ENCODE measurements around the gene PLEKHA3.
"Not testable (repeated sequence)": the region's sequence is repeated elsewhere in the genome, so short reads cannot be mapped to it uniquely, and the experiment has no call there.

PLEKHA3 gene

DNA sequence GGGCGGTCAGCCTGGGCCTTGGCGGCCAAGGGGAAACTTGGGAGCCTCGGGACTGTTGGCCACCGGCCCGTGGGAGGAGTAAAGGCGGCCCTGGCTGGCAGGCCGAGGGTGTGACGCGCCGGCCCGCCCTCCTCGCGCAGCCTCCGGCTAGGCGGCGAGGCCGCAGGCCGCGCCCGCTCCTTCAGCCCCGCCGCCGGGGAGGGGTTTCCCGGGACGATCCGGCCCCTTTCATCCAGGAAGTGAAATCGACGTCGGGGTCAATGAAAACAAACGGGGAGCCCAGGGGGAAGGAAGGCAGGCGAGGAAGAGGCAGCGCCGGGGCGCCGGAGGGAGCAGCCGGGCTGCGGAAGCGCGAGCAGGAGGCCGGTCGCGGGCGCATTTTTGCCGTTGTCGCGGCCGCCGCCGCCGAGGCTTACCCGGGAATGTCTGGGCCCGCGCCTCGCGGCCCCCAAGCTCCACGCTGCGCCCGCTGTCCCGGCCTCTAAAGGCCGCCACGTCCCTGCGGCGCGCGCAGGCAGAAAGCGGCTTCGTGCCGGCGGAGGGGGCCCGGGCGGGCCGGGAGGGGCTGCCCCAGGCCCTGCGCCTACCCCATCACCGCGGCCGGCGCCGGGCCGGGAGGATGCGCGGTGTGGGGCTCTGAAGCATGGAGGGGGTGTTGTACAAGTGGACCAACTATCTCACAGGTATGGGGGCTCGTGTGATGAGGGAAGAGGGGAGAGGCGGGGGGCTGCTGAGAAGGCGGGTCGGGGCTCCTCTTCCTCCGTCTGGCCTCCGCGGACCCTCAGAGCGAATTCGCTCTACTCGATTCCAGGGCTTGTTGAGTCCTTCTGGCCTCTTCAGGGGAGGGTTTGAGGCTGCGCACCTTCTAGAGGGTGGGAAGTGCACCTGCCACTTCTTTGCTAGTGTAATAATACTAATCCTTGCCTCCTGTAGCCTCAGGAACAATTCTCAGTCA lies at the start of gene PLEKHA3:
TSS of gene PLEKHA3 (plus strand) at position 231 of the 955 bp plus-strand sequence. CDS start at position 644, 413 bp downstream.
- DNase-seq (ENCODE audit: low spot score), result peak; percentile 91

DNA sequence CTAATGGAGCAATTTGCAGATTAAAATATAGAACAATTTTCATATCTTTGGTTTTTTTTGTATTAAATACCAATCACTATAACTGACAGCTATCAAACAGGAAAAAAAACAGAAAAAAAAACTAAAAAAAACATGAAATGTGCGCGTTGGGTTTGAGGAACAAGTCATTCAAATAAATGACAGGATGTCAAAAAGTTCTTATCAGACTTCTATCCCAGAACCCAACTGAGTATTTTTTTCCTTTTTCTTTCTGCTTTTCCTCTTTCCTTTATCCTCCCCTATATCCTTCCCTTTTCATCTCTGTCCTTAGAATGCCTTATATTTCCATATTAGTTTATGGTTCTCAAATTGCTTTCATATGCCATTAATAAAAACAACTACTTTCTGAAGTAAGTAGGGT lies 43.6 kb upstream of the PLEKHA3 start:
- no peak for DNase-seq (ENCODE audit: low spot score)

DNA sequence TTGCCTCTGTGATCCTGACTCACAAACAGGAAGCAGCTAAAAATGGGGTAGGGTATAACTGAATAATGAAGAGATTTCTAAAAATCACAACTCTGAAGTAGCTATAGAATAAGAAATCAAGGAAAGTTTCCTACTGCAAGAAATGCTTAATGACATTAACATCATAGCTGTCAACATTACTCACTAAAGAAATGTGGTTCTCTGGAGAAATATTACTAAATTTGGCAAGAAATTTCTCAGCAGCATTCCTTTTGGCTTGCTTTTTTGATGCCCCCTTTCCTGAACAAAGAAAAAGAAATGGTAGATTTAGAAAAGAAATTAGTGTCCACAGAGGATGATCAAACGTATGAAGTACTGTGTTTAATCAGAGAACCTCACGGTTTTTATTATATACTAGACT lies 38.8 kb upstream of the PLEKHA3 start:
- DNase-seq (ENCODE audit: low spot score), result no peak

DNA sequence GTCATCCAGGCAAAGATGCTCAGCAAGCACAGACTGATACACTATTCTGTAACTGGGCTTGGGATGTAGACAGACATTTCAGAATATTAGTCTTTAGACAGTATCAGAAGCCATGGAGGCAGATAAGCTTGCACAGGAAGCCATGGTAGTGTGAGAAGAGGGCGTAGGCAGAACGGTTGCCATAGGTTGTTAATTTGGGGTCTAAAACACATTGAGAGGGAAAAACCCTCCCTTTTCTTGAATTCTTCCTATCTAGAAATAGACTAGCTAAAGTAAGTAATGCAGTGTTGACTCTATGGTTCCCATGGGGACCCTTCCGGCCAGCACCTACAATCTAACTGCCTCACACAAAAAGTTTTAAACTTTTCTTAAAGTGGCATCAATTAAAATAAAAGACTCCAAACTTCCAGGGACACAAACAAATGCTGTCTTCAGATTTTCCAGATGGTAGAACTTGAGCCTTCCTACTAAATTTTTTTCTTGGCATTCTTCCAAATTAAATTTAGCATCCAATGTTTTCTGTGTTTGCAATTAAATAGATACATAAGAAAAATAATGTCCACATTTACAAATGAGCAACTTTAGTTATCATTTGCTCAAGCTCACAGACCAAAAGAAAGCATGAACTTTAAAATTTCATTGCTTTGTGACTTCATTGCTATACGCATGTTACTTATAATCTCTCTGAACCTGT lies 31.1 kb upstream of the PLEKHA3 start:
- no peak for DNase-seq (ENCODE audit: low spot score)

DNA sequence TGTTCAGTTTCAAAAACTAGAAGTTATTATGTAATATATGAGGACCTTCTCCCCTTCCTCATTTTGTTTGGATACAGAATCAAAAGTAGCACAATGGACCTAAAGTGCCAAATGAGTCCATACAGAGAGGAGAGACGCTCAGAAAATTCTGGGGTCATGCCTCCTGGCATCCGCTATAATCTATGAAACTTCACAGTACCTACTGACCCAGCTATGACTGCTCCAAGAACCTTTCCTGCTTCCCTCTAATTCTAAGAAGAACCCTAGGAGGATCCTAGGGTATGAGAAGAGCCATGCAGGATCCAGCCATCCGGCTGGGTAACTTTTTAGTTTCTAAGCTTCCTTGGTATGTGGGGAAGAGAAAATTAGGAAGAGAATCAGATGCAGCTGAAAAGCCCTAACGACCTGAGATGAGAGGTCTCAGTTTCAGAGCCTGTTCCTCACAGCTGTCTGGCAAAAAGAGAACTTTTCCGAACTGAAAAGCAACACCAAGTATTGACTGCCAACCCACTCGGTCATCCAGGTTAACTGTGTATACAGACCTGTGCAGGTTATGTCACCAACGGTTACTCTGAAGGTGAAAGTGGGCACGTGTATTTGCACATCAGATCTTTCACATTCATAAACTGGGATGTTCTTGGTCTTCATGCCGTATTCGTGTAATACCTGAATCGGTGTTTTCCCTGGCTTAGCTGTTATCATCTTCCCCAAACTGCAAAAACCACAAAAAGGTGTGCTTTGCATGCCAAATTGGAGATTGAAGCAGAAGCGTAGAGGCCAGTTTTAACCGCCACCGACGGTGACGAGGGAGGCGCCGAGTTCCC lies 30.3 kb upstream of the PLEKHA3 start:
- no peak for DNase-seq (ENCODE audit: low spot score)

DNA sequence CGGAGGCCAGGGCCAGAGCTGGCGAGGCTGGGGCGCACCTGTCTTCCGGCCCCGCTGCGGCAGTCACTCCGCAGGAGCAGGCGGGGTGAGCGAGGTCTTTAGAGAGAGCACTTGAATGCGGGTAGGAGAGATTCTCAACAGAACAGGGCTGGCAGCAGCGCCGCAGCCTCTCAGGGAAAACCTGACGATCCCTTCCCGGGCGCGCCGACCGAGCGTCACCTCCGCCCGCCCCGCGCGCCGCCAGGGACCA lies 29.8 kb upstream of the PLEKHA3 start:
- peak; percentile 73 for DNase-seq (ENCODE audit: low spot score)

DNA sequence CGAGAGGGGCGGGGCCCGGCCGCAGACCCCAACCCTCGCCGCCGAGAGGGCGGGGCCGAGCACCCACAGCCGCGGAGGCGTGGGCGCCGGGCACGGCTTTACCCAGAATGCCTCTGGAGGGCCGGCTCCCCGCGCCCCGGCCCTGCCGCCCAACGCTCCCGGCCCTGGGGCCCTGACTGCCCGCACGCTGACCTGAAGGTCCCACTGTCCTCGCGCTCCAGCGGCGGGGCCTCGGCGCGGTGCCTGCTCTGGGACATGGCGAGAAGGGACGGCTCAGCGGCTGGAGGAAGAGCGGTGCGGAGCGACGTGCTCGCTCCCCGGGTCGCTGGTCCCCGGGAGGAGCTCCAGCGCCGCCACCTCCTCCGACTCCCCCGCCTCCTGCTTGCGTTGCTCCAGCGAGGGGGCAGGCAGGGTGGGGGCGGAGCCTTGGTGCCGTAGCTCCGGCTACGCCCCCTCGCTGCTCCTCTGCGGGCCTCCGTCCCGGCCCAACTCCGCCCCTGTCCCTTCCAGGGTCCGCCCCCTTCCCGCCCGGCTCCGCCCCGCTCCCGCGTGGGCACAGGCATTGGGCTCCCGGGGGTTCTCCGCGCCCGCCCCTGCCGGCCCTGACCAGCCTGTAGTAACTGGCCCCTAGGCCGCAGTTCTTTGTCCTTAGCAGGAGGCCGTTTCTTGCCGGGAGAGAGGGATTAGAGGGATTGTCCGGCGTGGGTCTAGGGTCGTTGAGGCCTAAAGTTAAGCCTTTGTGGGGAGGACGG lies 29.3 kb upstream of the PLEKHA3 start, which contains the start of the genes PJVK and PRKRA:
TSS of gene PJVK (plus strand) at position 605 of the 752 bp plus-strand sequence. CDS start 2,032 bp downstream, outside the sequence.
TSS of gene PRKRA (minus strand) at position 402 of the 752 bp plus-strand sequence. CDS start at position 257, 145 bp downstream.
- peak; percentile 83 for DNase-seq (ENCODE audit: low spot score)

DNA sequence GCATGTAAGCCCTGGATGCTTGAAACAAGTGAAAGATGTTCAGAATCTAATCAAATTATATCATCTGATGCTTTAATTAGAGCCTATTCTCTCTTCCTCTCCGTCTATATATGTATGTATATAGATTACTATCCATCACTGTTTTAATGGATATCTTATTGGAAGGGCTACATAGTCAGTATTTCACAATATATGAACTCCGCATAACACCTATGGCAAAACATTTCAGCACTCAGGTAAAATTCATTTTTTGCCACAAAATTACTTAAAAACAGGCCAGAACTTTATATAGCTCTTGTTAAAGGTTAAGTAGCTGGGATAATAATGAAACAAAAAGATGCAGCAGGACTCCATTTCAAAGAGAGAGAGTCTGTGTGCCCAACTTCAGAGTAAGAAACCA lies 27.9 kb upstream of the PLEKHA3 start:
- DNase-seq (ENCODE audit: low spot score), result no peak

DNA sequence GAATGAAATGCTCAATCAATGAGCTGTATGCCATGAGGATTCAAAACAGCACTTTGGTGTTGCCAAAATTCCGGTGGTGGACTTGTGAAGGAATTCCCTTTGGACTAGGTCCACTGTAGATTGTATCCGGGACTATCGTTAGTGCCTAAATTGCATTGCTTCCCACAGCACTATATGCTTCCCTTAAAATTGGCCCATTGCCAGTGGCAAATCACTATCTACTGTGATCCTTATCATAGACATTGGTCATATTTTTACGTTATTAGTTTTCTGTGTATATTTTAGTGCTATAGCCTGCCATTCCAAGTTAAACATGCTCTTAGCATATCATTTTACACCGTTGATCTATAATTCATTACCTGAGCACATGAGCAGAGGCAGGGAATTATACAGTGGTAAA lies 27.4 kb upstream of the PLEKHA3 start:
- DNase-seq (ENCODE audit: low spot score), result no peak

DNA sequence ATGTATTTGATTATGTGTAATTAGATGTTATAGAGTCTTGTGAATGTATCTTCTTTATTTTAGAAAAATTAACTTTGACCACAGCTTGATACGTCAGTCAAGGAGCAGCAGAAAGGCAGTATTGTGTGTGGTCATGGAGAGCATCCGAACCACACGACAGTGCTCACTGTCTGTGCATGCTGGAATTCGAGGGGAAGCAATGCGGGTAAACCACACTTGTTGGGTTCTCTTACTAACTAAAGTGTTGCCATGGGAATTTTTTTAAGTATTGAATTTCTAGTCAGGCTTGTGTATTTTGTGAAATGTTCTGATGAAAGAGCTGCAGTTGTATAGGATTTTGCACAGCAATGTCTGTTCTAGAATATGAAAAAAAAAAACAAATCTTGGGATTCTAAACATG lies 24.3 kb upstream of the PLEKHA3 start:
- no peak for DNase-seq (ENCODE audit: low spot score)

DNA sequence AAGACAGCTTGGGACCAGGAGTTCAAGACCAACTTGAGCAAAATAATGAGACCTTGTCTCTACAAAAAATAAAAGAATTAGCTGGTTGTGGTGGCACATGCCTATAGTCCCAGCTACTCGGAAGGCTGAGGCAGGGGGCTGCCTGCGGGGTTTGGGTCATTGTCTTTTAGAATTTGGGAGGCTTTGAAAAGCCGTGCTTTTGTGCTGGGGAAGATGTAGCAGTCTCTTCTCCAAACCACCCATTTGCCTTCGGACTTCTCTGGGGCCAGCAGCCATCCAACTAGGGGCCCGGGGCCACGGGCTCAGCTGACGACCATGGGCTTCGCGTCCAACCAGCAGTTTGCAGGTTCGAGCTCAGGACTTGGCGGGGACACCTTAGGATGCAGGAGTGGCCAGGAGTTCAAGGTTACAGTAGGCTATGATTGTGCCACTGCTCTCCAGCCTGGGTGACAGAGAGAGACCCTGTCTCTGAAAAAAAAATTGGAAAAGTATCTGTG lies 22.8 kb upstream of the PLEKHA3 start:
- no peak for DNase-seq (ENCODE audit: low spot score)

DNA sequence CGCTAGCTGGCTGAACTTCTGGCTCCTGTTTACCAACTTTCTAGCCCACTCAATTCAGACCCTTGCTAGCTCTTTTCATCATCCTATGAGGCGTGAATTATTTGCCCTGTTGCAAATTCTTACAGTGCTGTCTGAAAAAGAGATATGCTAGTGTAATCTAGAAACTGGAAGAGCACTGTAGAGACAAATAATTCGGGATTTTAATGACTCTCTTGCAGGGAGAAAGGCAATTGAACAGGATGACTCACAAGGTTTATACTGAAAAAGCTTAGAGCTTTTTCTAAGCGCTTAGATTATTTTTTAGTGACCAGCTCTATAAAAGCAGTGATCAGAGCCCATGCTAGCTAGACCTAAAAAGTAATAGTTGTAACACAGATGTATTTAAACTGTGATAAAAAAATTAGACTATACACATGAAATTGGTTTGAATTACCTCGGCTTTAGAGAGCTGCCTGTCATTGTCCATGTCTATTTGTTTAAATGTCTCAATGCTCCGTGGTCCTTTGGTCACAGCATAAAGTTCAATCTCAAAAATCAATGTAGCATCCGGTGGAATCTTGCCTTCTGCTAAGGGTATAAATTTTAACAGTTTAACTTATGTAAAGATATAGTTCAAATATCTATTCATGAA lies 10.9 kb upstream of the PLEKHA3 start:
- no peak for DNase-seq (ENCODE audit: low spot score)

DNA sequence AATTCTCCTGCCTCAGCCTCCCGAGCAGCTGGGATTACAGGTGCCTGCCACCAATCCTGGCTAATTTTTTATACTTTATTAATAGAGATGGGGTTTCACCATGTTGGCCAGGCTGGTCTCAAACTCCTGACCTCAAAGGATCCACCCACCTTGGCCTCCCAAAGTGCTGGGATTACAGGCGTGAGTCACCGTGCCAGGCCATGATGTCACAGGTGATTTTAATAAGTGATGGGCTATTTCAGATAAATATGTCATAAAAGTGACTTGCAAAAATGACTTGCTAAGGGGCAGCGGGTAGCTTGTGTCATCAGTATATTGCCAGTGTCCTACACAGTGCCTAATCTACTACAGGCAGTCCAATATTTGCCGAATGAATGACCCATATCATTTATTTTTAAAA lies 8.9 kb upstream of the PLEKHA3 start:
- not testable (repeated sequence) for DNase-seq (ENCODE audit: low spot score)

DNA sequence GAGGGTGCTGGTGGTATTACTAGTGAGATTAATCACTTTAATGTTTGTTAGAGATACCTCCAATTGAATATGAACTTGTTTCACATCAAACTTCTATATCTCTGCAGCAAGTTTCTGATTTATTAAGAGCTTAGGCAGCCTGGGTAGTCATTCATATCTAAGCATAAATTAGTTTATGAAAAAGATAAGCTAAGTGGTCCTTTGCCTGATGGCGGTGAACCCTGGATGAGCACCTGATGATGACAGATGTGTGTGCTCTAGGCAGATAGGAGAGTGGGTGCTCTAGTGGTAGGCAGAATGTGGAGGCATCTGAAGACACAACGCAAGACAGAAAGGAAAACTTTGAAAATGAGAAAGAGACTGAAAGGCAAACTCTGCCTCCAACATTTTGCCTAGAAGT lies 6.9 kb upstream of the PLEKHA3 start:
- no peak for DNase-seq (ENCODE audit: low spot score)

DNA sequence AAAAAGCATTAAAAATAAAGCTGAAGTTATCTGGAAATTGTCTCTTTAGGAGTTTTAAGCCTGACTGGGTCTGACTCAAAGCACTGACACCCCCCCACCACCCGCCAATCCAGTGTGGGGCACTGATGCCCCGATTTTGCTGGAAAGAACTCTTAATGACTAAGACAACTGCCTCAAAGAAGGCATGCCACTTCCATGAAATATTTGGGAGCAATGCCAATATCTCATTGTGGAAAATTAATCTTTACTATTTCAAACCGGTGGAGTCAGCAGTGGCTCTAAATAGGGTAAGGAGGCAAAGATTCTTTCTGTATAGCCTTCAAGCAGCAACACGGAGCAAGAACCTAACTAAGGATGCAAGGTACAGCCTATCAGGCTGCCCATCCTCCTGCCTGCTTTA lies 6.3 kb upstream of the PLEKHA3 start:
- no peak for DNase-seq (ENCODE audit: low spot score)

DNA sequence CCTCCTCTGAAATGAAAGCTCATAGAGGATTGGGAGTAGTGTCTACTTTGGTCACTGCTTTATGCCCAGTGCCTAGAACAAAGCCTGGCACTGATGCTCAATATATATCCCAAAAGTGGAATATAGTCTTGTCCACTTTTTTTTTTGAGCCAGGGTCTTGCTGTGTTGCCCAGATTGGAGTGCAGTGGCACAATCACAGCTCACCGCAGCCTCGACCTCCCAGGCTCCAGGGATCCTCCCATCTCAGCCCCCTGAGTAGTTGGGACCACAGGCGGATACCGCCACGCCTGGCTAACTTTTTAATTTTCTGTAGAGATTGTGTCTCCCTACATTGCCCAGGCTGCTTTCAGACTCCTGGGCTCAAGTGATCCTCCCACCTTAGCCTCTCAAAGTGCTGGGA lies 5.7 kb upstream of the PLEKHA3 start:
- no peak for DNase-seq (ENCODE audit: low spot score)

DNA sequence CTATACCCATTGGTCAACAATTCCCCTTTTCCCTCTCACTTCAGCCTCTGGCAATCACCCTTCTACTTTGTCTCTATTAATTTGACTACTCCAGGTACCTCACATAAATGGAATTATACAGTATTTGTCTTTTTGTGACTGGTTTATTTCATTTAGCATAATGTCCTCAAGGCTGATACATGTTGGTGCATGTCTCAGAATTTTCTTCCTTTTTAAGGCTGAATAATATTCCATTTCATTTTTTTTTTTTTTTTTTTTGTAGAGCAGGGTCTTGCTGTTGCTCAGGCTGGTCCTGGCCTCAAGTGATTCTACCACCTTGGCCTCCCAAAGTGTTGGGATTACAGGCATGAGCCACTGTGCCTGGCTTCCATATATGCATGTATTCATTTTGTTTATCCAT lies 3.8 kb upstream of the PLEKHA3 start:
- no peak for DNase-seq (ENCODE audit: low spot score)

DNA sequence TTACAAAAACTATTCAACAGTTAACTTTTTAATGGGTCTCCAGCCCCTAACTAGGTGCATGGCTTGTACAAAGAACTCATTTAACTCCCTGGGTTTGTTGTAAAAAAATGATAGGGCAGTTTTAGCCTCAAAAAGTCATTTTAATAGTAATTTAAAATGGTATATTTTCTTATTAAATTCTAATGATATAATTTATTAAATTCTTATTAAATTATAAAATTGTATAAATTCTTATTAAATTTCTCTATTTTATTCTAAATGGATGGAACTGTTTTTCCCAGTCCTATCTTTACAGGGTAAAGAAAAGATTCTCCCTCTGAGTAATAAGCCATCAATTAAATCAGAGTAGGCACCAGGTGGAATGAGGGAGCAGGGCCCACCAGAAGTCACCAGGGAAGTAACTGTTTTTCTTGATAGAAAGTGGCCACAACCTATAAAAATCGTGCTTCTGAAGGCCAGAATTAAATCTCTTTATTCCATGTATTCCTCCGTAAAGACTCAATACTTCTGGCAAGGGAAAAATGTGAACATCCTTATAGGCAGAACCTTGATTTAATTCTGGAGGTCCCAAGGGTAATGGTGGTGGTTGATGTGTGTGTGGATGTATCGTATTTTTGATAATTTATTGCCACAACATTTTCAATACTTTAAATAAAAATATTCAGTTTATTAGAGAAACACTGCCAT lies 2.7 kb upstream of the PLEKHA3 start:
- no peak for DNase-seq (ENCODE audit: low spot score)

DNA sequence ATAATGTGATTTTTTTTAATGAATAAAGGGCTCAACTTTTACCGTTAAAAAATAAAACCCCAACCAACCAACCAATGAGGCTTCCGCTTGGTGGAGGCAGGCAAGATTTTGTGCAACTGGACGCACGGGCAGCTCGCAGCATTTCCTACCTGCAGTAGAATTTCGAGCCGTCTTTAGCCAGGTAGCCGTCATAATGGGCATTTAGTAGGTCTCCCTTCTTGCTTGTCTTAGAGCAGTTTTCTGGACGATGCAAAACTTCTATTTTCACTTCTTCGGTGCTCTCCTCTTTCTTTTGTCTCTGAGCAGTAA lies 2.2 kb upstream of the PLEKHA3 start:
- DNase-seq (ENCODE audit: low spot score), result no peak

DNA sequence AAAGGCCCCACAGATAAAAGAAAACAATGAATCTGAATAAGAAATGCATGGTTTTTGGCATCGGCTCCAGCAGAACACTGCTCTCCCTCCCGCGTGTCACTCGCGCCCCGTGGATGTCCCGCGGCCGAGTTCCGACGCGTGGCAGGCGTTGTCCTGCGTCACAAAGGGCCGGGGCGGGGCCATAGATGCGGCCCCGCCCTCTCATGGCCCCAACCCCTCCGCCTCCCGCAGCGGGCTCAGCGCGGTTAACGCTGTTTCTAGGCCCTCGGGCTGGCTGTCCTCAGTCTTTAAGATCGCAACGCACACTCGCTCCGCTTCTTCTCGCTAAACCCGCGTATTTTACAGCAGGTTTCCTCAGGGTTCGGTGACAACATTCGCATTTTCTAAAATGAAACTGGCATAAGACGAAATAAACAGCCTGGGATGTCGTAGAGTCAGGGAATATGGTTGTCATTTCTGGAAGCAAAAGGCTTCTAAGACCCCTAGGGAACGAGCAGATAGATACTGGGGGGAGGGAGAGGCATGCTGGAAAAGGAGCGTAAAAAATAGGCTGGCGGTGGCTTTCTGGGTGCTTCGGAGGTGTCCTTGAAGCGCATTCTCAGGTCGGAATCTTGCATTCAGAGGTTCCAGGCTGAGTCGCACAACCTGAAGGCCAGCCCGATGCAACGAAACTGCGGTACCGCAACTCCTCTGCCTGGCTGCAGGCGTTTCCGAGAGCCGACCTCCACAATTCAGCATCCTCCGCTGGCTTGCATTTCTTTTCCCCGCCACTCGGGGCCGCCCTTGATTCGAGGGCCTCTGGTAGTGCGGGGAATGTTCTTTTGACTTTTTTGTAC lies 1.6 kb upstream of the PLEKHA3 start, which contains the start of gene FKBP7:
TSS of gene FKBP7 (minus strand) at position 162 of the 836 bp plus-strand sequence. CDS start at position 61, 101 bp downstream.
- peak; percentile 68 for DNase-seq (ENCODE audit: low spot score)

Measured in HuH-7 (cell line).